RWPE1 (cell line): ENCODE data around the gene ZNF382.
"Not testable (repeated sequence)": the region's sequence is repeated elsewhere in the genome, so short reads cannot be mapped to it uniquely, and the experiment has no call there.

Source experiments
- CTCF ChIA-PET: fragments of 350-600 bp; sonication (Branson Sonifier 250); formaldehyde crosslinking; extraction: SDS; loops from one replicate; lab custom pipeline; 2021; lab: Yijun Ruan, JAX
- POLR2A ChIA-PET: fragments of 400-600 bp; formaldehyde crosslinking; extraction: SDS; loops from one replicate; lab custom pipeline; 2020; ENCODE audit warnings: antibody characterized with exemption; ENCODE audit not compliant: low non-redundant PET; lab: Yijun Ruan, JAX
- DNase-seq: peaks from one replicate; pipeline ENCODE4 v3.0.0; 2012; ENCODE audit warnings: low spot score
- H3K27ac ChIP-seq: fragments of 450-650 bp; 2 replicates; pipeline ENCODE4 v1.5.1; 2017
- TF ChIP-seq, protein P1 (sequence below): fragments of 450-650 bp; conservative IDR thresholded peaks from 2 replicates; pipeline ENCODE4 v1.5.1; 2017; ENCODE audit warnings: low read depth, mild to moderate bottlenecking

The ZNF382 gene

DNA sequence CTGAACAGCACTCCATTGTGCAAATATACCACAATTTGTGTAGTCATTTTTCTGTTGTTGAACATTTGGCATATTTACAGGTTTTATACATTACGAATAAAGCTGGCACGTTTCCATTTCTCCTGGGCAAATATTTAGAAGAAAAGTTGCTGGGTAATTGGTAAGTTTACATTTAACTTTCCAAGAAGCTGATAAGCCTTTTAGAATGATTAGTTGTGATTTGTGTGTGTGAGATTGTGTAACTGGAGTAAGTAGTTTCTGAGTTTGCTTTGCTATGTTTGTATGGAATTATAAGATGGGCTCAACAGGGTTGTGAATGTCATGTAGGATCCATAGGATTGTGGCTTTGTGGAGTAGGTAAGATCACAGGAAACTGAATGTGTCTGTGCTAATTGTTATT, 30.4 kb upstream of the ZNF382 start:
- POLR2A ChIA-PET: no interaction called here
- CTCF ChIA-PET: no interaction called here

DNA sequence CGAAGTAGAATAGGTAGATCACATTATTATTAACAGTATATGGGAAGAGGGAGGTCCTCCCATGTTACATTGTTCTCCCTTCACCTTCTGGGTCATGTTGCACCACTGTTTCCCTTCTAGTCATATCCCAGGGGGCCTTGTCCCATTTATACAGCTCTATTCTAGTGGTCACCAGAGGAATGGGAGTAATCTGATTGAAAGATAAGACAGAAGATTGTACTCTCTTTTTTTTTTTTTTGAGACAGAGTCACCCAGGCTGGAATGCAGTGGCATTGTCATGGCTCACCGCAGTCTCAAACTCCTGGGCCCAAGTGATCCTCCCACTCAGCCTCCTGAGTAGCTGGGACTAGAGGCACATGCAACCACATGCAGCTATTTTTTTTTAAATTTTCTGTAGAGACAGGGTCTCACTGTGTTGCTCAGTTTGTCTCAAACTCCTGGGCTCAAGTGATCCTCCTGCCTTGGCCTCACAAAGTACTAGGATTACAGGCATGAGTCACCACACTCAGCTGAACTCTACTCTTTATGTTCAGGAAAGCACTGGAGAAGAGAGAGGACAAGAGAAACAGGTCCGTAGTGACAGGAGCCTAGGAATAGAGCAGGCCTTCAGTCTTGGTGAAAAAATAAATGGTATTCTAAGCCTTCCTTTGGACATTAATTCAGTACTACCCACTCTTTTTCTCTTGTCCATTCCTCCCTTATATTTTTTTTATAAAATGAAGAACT, 27.7 kb upstream of the ZNF382 start:
- TF ChIP-seq, protein P1, sequence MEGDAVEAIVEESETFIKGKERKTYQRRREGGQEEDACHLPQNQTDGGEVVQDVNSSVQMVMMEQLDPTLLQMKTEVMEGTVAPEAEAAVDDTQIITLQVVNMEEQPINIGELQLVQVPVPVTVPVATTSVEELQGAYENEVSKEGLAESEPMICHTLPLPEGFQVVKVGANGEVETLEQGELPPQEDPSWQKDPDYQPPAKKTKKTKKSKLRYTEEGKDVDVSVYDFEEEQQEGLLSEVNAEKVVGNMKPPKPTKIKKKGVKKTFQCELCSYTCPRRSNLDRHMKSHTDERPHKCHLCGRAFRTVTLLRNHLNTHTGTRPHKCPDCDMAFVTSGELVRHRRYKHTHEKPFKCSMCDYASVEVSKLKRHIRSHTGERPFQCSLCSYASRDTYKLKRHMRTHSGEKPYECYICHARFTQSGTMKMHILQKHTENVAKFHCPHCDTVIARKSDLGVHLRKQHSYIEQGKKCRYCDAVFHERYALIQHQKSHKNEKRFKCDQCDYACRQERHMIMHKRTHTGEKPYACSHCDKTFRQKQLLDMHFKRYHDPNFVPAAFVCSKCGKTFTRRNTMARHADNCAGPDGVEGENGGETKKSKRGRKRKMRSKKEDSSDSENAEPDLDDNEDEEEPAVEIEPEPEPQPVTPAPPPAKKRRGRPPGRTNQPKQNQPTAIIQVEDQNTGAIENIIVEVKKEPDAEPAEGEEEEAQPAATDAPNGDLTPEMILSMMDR: no peak
- POLR2A ChIA-PET: no interaction called here
- no peak overlapping the region for H3K27ac ChIP-seq
- CTCF ChIA-PET: no interaction called here
- no peak for DNase-seq

More for the DNA sequence above, 30.4 kb upstream of the ZNF382 start:
- no peak overlapping the region for H3K27ac ChIP-seq
- TF ChIP-seq, protein P1: no peak
- DNase-seq: no peak

DNA sequence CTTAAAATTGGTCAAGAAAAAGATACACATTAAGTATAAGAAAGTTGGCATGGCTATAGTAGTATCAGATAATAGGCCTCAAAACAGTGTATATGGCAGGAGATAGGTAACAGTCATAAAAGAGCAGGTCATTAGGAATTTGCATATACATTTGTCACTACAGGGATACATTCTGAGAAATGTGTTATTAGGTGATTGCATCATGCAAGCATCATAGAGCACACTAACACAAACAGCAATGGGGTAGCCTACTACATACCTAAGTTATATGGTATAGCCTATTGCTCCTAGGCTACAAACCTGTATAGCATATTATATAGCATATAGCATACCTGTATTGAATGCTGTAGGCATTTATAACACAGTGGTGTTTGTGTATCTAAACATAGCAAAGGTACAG, 25.9 kb upstream of the ZNF382 start:
- POLR2A ChIA-PET: no interaction called here
- DNase-seq: no peak
- TF ChIP-seq, protein P1: no peak
- CTCF ChIA-PET: interaction anchor here (1.0 kb wide), 1 partner anchor 46 kb away, joined by 3 read pairs; no protein-coding TSS in a partner anchor
- H3K27ac ChIP-seq: no peak overlapping the region

GRCh38 chr19:36602681-36603080, 2.4 kb upstream of the ZNF382 start:
- DNase-seq, CTCF ChIA-PET: not testable (repeated sequence)
- POLR2A ChIA-PET: interaction anchor here (0.7 kb wide), 1 partner anchor 41 kb away, joined by 4 read pairs; no protein-coding TSS in a partner anchor

DNA sequence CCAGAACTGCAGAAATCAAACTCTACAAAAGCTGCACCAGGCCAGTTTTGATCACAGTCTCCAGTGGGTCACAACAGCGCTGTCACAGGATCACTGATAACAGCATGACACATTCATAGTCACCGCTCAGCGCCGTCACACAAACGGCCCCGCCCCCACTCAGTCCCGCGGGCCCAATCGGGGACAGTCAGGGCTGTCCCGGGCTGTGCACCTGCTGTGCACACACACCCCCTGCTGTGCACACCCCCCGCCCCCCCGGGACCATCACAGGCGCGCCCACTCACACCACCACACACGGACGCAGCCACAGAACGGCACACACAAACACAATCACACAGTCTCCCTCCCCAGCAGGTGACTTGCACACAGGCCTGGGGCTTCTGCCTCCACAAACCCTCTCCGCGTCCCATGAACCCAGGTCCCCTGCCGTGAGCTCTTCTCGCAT, 435 bp upstream of the ZNF382 start:
- ChIA-PET CTCF (interaction anchor here (0.6 kb wide), 1 partner anchor 22 kb away, joined by 3 read pairs; no protein-coding TSS in a partner anchor), POLR2A (no interaction called here)
- no peak for DNase-seq
- peak overlapping the region; percentile 61 for H3K27ac ChIP-seq
- TF ChIP-seq, protein P1: no peak

More at GRCh38 chr19:36602681-36603080, 2.4 kb upstream of the ZNF382 start:
- H3K27ac ChIP-seq: not testable (repeated sequence)

DNA sequence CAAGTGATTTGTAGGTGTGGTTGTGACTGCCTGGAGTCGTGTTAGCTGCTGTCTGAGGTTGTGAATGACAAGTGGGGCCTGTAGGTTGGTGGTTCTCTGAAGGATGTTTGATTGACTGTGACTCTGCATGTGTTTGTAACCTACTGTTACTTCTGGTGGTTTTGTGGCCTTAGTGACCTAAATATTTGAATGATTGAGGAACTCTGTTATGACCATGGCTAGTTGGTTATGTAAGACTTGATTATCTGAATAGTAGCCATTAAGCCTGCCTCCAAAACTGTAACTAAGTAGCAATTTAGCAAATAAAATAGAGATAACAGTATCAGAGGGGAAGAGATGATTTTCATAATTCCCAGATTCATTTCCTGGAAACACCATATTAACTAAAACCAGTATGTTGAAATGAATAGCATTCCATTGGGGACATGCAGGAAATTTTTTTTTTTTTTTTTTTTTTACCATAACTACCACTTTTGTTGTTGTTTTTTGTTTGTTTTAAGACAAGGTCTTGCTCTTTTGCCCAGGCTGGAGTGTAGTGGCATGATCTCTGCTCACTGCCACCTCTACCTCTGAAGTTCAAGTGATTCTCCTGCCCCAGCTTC, 865 bp downstream of the ZNF382 start:
- peak overlapping the region; percentile 61; the same call in 1 of the 2 replicates for H3K27ac ChIP-seq
- TF ChIP-seq, protein P1: no peak
- no peak for DNase-seq
- ChIA-PET POLR2A (no interaction called here), CTCF (no interaction called here)

- H3K27ac ChIP-seq: no peak overlapping the region
- no peak for DNase-seq
- TF ChIP-seq, protein P1: no peak
- ChIA-PET POLR2A (no interaction called here), CTCF (no interaction called here)
Observed at GRCh38 chr19:36627057-36627456, 21.9 kb downstream of the ZNF382 start.
